ENCODE measurements around the gene SCPEP1. TPM values are rescaled to one million over a fixed set of nuclear protein-coding genes. Genes with fewer than 3 reads are reported as not detected.

The SCPEP1 gene
- total RNA-seq, 1 donor from 2014 or later, result 26.9 TPM

DNA sequence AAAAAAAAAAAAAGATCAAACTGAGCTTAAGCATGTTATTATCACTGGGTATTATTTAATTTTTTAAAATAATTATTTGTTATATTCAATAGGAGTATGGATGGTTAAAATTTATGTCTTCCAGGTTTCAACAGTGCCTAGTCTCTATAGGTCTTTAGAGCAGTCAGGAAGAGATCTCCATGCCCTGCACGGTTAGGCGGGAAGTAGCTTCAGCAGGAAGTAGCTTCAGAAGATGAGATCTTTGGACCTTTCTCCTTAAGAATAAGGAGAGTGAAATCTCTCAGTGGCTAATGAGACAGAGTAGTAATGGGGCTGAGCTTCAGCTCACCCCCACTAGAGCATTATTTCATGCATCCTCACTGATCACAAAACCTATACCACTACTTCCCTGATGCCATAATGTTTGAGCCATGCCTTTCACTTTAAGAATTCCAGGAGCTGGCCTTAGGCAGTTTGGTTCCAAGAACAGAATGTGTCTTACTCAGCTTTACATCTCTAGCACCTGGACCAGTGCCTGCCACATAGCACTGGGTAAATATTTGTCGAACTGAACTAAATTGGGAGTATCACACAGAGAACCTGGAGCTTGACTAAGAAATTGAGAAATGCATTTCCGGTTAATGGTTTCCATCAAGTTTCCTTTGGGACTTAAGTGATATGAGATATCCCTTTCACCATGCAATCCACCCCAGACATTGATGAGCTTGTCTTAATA, 43.5 kb downstream of the SCPEP1 start:
- no peaks in the 10 kb centered on the region for H3K4me1 Mint-ChIP-seq
- no peak overlapping the region for H3K4me3 Mint-ChIP-seq
- H3K27me3 Mint-ChIP-seq (ENCODE audit: low read depth), result peaks cover 4% of the 10 kb centered on the region
- no peak for DNase-seq (ENCODE audit: low read depth, low spot score)
- TF ChIP-seq CTCF (conservative IDR thresholded peaks at IDR 0.05), result no peak
- peaks cover 11% of the 10 kb centered on the region for H3K9me3 Mint-ChIP-seq
- H3K36me3 Mint-ChIP-seq (ENCODE audit: low read depth), result peaks cover 7% of the 10 kb centered on the region
- H3K27ac Mint-ChIP-seq (ENCODE audit: unreplicated experiment), result no peak overlapping the region

DNA sequence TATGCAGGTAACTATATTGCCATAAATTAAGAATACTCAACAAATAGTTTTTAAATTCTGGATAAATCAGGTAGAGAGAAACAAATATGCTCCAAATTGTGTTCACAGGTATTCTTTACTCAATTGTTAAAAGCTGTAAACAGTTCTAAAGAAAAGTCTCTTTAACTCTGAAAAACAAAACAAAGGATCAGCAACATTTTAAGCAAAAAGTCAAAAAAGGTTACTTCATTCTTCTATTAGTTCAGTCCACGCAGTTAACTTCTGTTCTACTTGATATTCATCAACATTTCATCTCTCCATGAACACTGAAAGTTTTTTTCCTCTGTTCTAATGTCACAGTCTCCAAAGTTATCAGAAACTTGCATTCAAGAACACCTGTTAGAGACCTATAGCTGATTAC, 47.9 kb downstream of the SCPEP1 start:
- peaks cover 2% of the 10 kb centered on the region for H3K27me3 Mint-ChIP-seq (ENCODE audit: low read depth)
- no peak for TF ChIP-seq CTCF (conservative IDR thresholded peaks at IDR 0.05)
- DNase-seq (ENCODE audit: low read depth, low spot score), result no peak
- H3K4me1 Mint-ChIP-seq, result no peaks in the 10 kb centered on the region
- H3K36me3 Mint-ChIP-seq (ENCODE audit: low read depth), result peaks cover 16% of the 10 kb centered on the region
- no peak overlapping the region for H3K4me3 Mint-ChIP-seq
- H3K9me3 Mint-ChIP-seq, result peaks cover 22% of the 10 kb centered on the region
- H3K27ac Mint-ChIP-seq (ENCODE audit: unreplicated experiment), result no peak overlapping the region

DNA sequence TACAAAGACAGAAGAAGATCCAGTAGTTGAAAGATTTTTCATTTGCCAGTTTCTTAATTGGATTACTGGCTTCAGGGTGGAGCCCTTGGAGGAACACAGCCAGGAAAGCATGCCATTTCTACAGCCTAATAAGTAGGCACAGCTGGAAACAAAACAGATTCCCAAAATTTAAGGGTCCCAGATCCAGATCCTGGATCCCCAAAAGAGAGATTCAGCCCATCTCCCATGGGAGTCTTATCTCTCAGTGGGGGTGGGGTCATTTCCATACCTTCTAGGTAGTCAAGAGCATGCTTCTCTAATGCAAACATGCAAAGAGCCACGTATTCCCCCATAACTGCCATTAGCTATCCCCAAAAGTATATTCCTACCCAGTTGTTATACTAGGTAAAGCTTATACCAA, 49.9 kb downstream of the SCPEP1 start:
- Mint-ChIP-seq H3K27me3 (ENCODE audit: low read depth) (peaks cover 2% of the 10 kb centered on the region), H3K4me1 (no peaks in the 10 kb centered on the region), H3K4me3 (no peak overlapping the region), H3K36me3 (ENCODE audit: low read depth) (peaks cover 16% of the 10 kb centered on the region), H3K27ac (ENCODE audit: unreplicated experiment) (no peak overlapping the region), H3K9me3 (peaks cover 20% of the 10 kb centered on the region)
- TF ChIP-seq CTCF (conservative IDR thresholded peaks at IDR 0.05), result no peak
- DNase-seq (ENCODE audit: low read depth, low spot score), result no peak

- Mint-ChIP-seq H3K27me3 (ENCODE audit: low read depth) (peaks cover 11% of the 10 kb centered on the region), H3K4me3 (no peak overlapping the region)
Observed at GRCh38 chr17:57032343-57032742, 54.4 kb downstream of the SCPEP1 start.

DNA sequence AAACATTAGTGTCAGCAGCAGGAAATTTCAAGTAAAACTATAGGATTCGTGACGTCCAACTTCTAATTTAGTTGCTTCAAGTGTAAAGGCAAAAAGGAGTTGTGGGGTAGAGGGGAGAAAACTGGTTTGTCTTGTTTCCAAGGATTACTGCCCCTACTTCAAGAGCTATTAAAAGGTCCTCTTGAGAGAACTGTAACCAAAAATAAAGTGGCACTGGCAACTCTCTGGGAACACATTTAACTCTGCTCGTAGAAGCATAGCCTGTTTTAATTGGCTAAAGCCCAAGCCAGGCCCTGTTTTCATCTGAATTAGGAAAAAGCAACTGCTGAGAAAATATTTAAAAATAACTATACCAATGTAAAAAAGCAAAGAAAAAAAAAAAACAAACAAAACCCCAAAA, 55.4 kb downstream of the SCPEP1 start:
- Mint-ChIP-seq H3K36me3 (ENCODE audit: low read depth) (peaks cover 6% of the 10 kb centered on the region), H3K9me3 (peaks cover 6% of the 10 kb centered on the region), H3K27ac (ENCODE audit: unreplicated experiment) (no peak overlapping the region), H3K27me3 (ENCODE audit: low read depth) (peaks cover 15% of the 10 kb centered on the region), H3K4me3 (no peak overlapping the region), H3K4me1 (no peaks in the 10 kb centered on the region)
- no peak for TF ChIP-seq CTCF (conservative IDR thresholded peaks at IDR 0.05)
- DNase-seq (ENCODE audit: low read depth, low spot score), result no peak

More at GRCh38 chr17:57032343-57032742, 54.4 kb downstream of the SCPEP1 start:
- Mint-ChIP-seq H3K27ac (ENCODE audit: unreplicated experiment) (no peak overlapping the region), H3K36me3 (ENCODE audit: low read depth) (peaks cover 7% of the 10 kb centered on the region), H3K9me3 (peaks cover 7% of the 10 kb centered on the region), H3K4me1 (no peaks in the 10 kb centered on the region)
- TF ChIP-seq CTCF (conservative IDR thresholded peaks at IDR 0.05), result no peak
- no peak for DNase-seq (ENCODE audit: low read depth, low spot score)

Measured in neural crest cell (in vitro differentiated cells).